ENCODE data around the gene CERS5.

The CERS5 gene

DNA sequence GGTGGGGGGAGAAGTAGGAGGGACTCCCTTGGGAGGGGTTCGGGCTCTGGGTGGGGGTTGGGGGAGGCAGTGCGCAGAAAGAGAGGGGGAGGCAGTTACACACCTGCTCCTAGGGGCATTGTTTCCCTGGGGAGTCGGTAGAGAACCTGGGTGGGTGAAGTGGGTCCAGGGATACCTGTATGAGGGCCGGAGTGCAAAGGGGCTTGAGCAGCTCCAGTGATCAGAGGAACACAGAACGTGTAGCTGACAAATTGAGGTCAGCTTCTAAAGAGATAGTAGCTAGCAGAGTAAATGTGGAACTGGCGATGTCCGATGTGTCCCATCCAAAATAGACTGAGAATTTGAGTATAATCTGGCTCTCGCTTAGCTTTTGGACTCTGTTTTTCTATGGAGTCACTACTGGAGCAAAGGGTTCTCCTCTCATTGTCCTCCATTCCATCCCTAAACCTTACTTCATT, 81.5 kb downstream of the CERS5 start:
- peak overlapping the region; percentile 73 for H3K4me3 ChIP-seq (ENCODE audit: low read depth, low read length)
- no peak for TF ChIP-seq CTCF (IDR thresholded peaks at IDR 0.05; ENCODE audit: low read depth, low read length)

DNA sequence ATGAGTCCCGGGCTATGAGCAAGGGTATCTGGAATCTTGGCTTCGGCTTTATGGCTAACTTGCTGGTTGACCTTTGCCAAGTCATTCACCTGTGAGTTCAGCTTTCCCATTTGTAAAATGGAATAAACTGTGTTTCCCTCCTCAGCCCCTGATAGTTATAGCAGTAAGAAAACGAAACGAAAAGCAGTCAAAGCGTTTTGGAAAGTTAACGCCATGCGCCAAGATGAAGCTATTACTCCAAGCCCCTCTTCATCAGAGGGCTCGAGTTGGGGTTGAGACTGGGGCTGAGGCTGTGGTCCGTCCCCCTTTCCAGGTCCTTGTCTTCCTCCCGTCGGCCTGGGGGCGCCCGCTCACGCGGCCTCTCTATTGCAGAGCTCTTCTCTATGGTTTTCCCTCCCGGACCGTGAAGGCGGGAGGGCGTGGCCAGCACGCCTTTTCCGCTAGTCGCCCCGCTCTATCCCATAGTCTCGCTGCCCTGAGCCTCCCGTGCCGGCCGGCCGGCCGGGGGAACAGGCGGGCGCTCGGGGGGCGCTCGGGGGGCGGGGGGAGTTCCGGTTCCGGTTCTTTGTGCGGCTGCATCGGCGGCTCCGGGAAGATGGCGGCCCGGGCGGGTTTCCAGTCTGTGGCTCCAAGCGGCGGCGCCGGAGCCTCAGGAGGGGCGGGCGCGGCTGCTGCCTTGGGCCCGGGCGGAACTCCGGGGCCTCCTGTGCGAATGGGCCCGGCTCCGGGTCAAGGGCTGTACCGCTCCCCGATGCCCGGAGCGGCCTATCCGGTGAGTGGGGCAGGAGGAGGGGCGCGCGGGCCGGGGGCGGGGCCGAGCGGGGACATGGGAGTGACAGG, 82.2 kb downstream of the CERS5 start, which contains the start of gene SMARCD1:
Gene SMARCD1 (plus strand): TSS at position 568 of the 840 bp plus-strand sequence. CDS start 28 bp downstream, at position 596.
- 0 out of 2 replicates have a peak, but pooled peaks have one; percentile 11 for TF ChIP-seq CTCF (IDR thresholded peaks at IDR 0.05; ENCODE audit: low read depth, low read length)
- peak within 1 kb of the TSS; percentile 73 for H3K4me3 ChIP-seq (ENCODE audit: low read depth, low read length)

DNA sequence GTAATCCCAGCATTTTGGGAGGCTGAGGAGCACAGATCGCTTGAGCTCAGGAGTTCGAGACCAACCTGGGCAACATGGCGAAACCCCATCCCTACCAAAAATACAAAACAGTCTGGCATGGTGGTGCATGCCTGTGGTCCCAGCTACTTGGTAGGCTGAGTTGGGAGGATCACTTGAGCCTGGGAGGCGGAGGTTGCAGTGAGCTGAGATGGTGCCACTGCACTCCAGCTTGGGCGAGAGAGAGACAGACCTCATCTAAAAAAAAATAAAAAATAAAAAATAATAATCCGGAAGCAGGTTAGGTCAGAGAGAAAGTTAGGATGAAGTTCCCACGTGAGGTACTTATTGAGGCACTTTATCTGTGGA, 82.8 kb downstream of the CERS5 start:
- peak overlapping the region; percentile 73 for H3K4me3 ChIP-seq (ENCODE audit: low read depth, low read length)

- no peak for TF ChIP-seq CTCF (IDR thresholded peaks at IDR 0.05; ENCODE audit: low read depth, low read length)
- H3K4me3 ChIP-seq (ENCODE audit: low read depth, low read length) = no peak overlapping the region
These were observed 83.9 kb downstream of the CERS5 start for GRCh38 chr12:50083301-50083700.

- H3K4me3 ChIP-seq (ENCODE audit: low read depth, low read length) = no peak overlapping the region
- TF ChIP-seq CTCF (IDR thresholded peaks at IDR 0.05; ENCODE audit: low read depth, low read length) = no peak
These were observed 84.5 kb downstream of the CERS5 start for GRCh38 chr12:50082644-50083043.

DNA sequence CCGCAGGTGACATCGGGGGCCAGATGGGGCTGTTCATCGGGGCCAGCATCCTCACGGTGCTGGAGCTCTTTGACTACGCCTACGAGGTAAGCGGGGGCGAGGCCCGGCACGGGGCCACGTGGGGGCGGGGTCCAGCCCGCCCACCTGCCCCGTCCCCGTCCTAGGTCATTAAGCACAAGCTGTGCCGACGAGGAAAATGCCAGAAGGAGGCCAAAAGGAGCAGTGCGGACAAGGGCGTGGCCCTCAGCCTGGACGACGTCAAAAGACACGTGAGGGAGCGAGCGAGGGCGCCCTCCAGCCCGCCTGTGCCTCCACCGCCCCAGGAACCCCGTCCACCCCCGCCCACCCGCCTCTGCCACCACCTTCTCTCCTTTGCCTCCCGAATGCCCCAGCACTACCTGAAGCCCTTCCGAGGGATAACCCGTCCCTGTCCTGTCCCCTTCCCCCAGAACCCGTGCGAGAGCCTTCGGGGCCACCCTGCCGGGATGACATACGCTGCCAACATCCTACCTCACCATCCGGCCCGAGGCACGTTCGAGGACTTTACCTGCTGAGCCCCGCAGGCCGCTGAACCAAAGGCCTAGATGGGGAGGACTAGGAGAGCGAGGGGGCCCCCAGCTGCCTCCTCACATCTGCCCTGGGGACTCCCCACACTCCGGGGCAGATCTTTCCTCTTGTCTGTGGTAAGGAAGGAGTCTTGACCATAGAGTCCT, 85.9 kb downstream of the CERS5 start:
- H3K4me3 ChIP-seq (ENCODE audit: low read depth, low read length) = no peak overlapping the region
- TF ChIP-seq CTCF (IDR thresholded peaks at IDR 0.05; ENCODE audit: low read depth, low read length) = no peak

GRCh38 chr12:50079771-50080170, 87.4 kb downstream of the CERS5 start:
- no peak overlapping the region for H3K4me3 ChIP-seq (ENCODE audit: low read depth, low read length)
- TF ChIP-seq CTCF (IDR thresholded peaks at IDR 0.05; ENCODE audit: low read depth, low read length) = no peak
